Smooth muscle cell (in vitro differentiated cells): ENCODE results near the gene SAG. TPM values are rescaled to one million over a fixed set of nuclear protein-coding genes. Genes with fewer than 3 reads are reported as not detected.

Source experiments
- DNase-seq: peaks from one replicate; lab custom pipeline; 2025; ENCODE audit not compliant: unreplicated experiment; lab: John Stamatoyannopoulos, UW
- H2AFZ ChIP-seq: fragments of 200-600 bp; sonication (generic); 2 replicates; pipeline ENCODE4 v1.6.0; 2016; ENCODE audit warnings: antibody characterized with exemption, low read depth, mild to moderate bottlenecking
- H3F3A ChIP-seq: fragments of 200-600 bp; sonication (generic); 2 replicates; pipeline ENCODE4 v1.6.0; 2017; ENCODE audit warnings: antibody characterized with exemption, low read depth
- H3K27ac ChIP-seq: fragments of 200-600 bp; sonication (generic); 2 replicates; pipeline ENCODE4 v1.5.1; 2016; ENCODE audit warnings: low read depth, mild to moderate bottlenecking
- H3K27me3 ChIP-seq: fragments of 200-600 bp; sonication (generic); 2 replicates; pipeline ENCODE4 v1.6.1; 2016; ENCODE audit warnings: low read depth, mild to moderate bottlenecking
- H3K36me3 ChIP-seq: fragments of 200-600 bp; sonication (generic); 2 replicates; pipeline ENCODE4 v1.5.1; 2016; ENCODE audit warnings: low read depth
- H3K4me1 ChIP-seq: fragments of 200-600 bp; sonication (generic); 2 replicates; pipeline ENCODE4 v1.5.1; 2016; ENCODE audit warnings: low read depth
- H3K4me2 ChIP-seq: fragments of 200-600 bp; sonication (generic); 2 replicates; pipeline ENCODE4 v1.6.0; 2016; ENCODE audit warnings: mild to moderate bottlenecking
- H3K4me3 ChIP-seq: fragments of 200-600 bp; sonication (generic); 2 replicates; pipeline ENCODE4 v1.5.1; 2016; ENCODE audit warnings: mild to moderate bottlenecking
- H3K79me2 ChIP-seq: fragments of 200-600 bp; sonication (generic); 2 replicates; pipeline ENCODE4 v1.6.0; 2016; ENCODE audit warnings: low read depth, mild to moderate bottlenecking
- H3K9ac ChIP-seq: fragments of 200-600 bp; sonication (generic); 2 replicates; pipeline ENCODE4 v1.6.0; 2016; ENCODE audit warnings: low read depth
- H3K9me3 ChIP-seq: fragments of 200-600 bp; sonication (generic); replicated peaks from 2 replicates; pipeline ENCODE4 v1.5.1; 2016; ENCODE audit warnings: low read depth
- H4K20me1 ChIP-seq: fragments of 200-600 bp; sonication (generic); 2 replicates; pipeline ENCODE4 v1.6.0; 2016; ENCODE audit warnings: low read depth
- WGBS: methylation state at CpG from one replicate; pipeline ENCODE4 v1.1.7; 2016; ENCODE audit warnings: low lambda C conversion rate; 5-methylcytosine and 5-hydroxymethylcytosine counted together
- polyA plus RNA-seq: library from polyadenylated mRNA; unstranded; fragments of >200 nt; fragmentation: Nextera tagmentation; extraction: Ambion mirVana; gene quantifications from 2 replicates; pipeline ENCODE4 v1.2.1, GENCODE V29; 2016
- total RNA-seq: library from RNA; depleted of rRNA; stranded (reverse); fragments of >200 nt; gene quantifications from 2 replicates; pipeline ENCODE4 v1.2.3, GENCODE V29; 2014
- TF ChIP-seq, protein P1 (sequence below): fragments of 200-600 bp; sonication (generic); IDR thresholded peaks from 2 replicates; pipeline ENCODE4 v1.5.1; 2017; ENCODE audit warnings: borderline replicate concordance, mild to moderate bottlenecking, antibody characterized with exemption; ENCODE audit not compliant: insufficient read depth, poor library complexity, severe bottlenecking

SAG gene
- total and polyA plus RNA-seq, 2 experiments from 2014 or later = not detected

DNA sequence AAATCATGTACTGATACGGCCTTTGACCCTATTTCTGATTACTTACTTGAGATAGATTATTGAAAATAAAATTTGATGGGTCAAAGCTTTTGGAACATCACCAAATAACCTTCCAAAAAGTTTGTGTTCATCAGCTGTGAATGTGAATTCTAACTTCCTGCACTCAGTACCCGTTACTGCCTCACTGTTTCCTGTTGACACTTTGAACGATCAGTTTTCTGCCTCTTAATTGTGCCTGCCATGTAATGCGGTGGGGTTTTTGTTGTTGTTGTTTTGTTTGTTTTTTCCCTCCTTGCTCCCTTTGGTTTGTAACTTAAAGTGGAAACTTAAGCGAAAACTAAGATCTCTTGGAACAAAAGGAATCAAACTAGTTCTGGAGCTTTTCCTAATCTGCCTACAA is 37.2 kb upstream of the SAG start:
- Histone ChIP-seq H3K4me1 (no peaks in the 10 kb centered on the region), H3K27ac (no peak overlapping the region)

DNA sequence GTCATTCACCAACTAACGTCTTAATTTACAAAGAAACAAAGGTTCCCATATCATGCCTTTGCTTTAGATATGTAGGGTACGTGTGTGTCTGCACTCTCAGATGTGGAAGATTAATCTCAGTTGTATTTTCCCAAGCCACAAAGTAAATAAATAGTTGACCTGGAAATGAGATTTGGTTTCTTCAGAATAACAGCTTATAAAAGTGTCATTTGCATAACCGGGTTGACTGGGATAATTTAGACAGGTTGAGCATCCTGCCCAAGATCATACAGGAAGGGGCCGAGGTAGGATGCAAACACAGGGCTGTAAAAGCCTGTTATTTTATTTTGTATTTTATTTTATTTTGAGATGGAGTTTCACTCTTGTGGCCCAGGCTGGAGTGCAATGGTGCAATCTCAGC is 36.7 kb upstream of the SAG start:
- Histone ChIP-seq H3K9ac (no peak overlapping the region), H3K4me2 (no peak overlapping the region), H4K20me1 (peaks cover 9% of the 10 kb centered on the region), H3K79me2 (no peaks in the 10 kb centered on the region), H3K4me1 (no peaks in the 10 kb centered on the region), H3F3A (no peaks in the 10 kb centered on the region), H3K27ac (no peak overlapping the region), H3K4me3 (no peak overlapping the region), H3K9me3 (no peaks in the 10 kb centered on the region), H2AFZ (no peak overlapping the region), H3K27me3 (no peaks in the 10 kb centered on the region), H3K36me3 (peaks cover 39% of the 10 kb centered on the region)
- WGBS = 97% methylated on average over 4 of the region's 4 CpGs
- no peak for DNase-seq
- TF ChIP-seq, protein P1, sequence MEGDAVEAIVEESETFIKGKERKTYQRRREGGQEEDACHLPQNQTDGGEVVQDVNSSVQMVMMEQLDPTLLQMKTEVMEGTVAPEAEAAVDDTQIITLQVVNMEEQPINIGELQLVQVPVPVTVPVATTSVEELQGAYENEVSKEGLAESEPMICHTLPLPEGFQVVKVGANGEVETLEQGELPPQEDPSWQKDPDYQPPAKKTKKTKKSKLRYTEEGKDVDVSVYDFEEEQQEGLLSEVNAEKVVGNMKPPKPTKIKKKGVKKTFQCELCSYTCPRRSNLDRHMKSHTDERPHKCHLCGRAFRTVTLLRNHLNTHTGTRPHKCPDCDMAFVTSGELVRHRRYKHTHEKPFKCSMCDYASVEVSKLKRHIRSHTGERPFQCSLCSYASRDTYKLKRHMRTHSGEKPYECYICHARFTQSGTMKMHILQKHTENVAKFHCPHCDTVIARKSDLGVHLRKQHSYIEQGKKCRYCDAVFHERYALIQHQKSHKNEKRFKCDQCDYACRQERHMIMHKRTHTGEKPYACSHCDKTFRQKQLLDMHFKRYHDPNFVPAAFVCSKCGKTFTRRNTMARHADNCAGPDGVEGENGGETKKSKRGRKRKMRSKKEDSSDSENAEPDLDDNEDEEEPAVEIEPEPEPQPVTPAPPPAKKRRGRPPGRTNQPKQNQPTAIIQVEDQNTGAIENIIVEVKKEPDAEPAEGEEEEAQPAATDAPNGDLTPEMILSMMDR = no peak

More for the DNA sequence above, 37.2 kb upstream of the SAG start:
- Histone ChIP-seq H2AFZ (no peak overlapping the region), H3F3A (no peaks in the 10 kb centered on the region), H4K20me1 (peaks cover 9% of the 10 kb centered on the region), H3K36me3 (peaks cover 43% of the 10 kb centered on the region), H3K4me2 (no peak overlapping the region), H3K79me2 (no peaks in the 10 kb centered on the region), H3K27me3 (no peaks in the 10 kb centered on the region), H3K9me3 (no peaks in the 10 kb centered on the region), H3K9ac (no peak overlapping the region), H3K4me3 (no peak overlapping the region)
- no peak for DNase-seq
- 95% methylated on average over 5 of the region's 5 CpGs for WGBS
- TF ChIP-seq, protein P1 = no peak

DNA sequence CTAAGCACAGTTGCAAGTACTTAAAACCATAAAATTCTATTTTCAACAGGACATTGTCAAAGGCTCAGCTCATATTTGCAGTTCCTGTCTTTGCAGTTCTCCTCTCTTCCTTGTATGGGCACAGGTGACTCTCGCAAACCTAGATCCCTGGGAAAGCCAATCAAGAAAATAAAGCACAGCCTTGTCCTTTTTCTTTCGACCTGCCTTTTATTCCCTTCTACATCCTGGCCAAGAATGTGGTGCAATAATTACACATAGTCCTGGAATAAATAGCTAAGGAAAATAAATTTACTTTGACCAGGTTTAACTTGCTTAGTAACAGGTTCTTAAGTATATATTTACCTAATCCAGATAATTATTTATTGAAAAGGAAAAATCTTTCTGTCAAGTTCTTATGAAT is 35.9 kb upstream of the SAG start:
- DNase-seq = no peak
- TF ChIP-seq, protein P1 = no peak
- Histone ChIP-seq H3K27me3 (no peaks in the 10 kb centered on the region), H3K4me2 (no peak overlapping the region), H3F3A (no peaks in the 10 kb centered on the region), H2AFZ (no peak overlapping the region), H3K36me3 (peaks cover 36% of the 10 kb centered on the region), H3K9me3 (no peaks in the 10 kb centered on the region), H3K4me1 (no peaks in the 10 kb centered on the region), H4K20me1 (peaks cover 9% of the 10 kb centered on the region), H3K79me2 (no peaks in the 10 kb centered on the region), H3K27ac (no peak overlapping the region), H3K4me3 (no peak overlapping the region), H3K9ac (no peak overlapping the region)
- WGBS = 94% methylated on average over 2 of the region's 2 CpGs

DNA sequence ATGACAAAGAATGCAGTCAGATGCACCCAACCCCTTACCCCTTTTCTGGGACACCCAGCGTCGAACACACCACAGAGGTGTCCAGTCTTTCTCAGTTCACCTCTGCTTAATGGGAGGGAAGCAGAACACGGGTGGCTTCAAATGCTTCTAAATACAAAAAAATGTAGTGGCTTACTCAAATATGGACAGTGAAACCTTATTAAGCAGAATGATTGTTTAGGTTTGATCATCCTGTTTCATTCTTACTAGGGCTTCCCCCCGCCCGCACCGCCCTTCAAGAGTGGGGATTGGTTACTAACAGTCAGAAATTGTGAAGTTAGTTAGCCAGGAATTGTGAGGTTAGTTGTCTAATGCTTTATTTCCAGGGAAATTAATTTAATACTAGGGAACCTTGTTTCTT is 34.5 kb upstream of the SAG start:
- Histone ChIP-seq H3K4me3 (no peak overlapping the region), H3K9ac (no peak overlapping the region), H3K4me1 (no peaks in the 10 kb centered on the region), H4K20me1 (peaks cover 9% of the 10 kb centered on the region), H3K36me3 (peaks cover 49% of the 10 kb centered on the region), H3K79me2 (no peaks in the 10 kb centered on the region), H3F3A (no peaks in the 10 kb centered on the region), H3K4me2 (no peak overlapping the region), H3K9me3 (no peaks in the 10 kb centered on the region), H3K27ac (no peak overlapping the region), H2AFZ (no peak overlapping the region), H3K27me3 (no peaks in the 10 kb centered on the region)
- TF ChIP-seq, protein P1 = no peak
- no peak for DNase-seq
- 90% methylated on average over 6 of the region's 6 CpGs for WGBS
